Gastrocnemius medialis (tissue), 4 donors: ENCODE data around the gene SH2D5.
"Not testable (repeated sequence)": the region's sequence is repeated elsewhere in the genome, so short reads cannot be mapped to it uniquely, and the experiment has no call there.

Experiments used
- POLR2A ChIP-seq, 2 donors: fragments of 450-650 bp; IDR thresholded peaks; one replicate each; pipeline ENCODE4 v1.6.1; 2017; ENCODE audit warnings: antibody characterized with exemption in 2 of 2, mild to moderate bottlenecking in 2 of 2, moderate library complexity in 2 of 2
- TF ChIP-seq, protein P1 (sequence below), 5 experiments: fragments of 450-650 bp in 3 of 5; fragments of 200-600 bp in 2 of 5; sonication (generic) in 2 of 5; IDR thresholded peaks in 4 of 5; conservative IDR thresholded peaks in 1 of 5; 1 replicate in 4 of 5; 2 replicates in 1 of 5; pipeline ENCODE4 v1.5.1; 2016 to 2019; ENCODE audit warnings: antibody characterized with exemption in 5 of 5, mild to moderate bottlenecking in 3 of 5, moderate library complexity in 3 of 5

DNA sequence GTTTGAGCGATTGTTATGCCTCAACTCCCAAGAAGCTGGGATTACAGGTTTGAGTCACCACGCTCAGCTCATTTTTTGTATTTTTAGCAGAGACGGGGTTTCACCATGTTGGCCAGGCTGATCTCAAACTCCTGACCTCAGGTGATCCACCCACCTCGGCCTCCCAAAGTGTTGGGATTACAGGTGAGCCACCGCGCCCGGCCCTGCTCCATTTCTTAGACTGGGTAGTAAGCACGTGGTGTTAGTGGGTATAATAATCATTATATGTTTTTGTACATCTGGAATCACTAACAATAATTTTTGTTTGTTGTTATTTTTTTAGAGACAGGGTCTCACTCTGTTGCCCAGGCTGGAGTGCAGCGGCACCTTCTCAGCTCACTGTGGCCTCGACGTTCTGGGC, 58.9 kb downstream of the SH2D5 start:
- TF ChIP-seq, protein P1, sequence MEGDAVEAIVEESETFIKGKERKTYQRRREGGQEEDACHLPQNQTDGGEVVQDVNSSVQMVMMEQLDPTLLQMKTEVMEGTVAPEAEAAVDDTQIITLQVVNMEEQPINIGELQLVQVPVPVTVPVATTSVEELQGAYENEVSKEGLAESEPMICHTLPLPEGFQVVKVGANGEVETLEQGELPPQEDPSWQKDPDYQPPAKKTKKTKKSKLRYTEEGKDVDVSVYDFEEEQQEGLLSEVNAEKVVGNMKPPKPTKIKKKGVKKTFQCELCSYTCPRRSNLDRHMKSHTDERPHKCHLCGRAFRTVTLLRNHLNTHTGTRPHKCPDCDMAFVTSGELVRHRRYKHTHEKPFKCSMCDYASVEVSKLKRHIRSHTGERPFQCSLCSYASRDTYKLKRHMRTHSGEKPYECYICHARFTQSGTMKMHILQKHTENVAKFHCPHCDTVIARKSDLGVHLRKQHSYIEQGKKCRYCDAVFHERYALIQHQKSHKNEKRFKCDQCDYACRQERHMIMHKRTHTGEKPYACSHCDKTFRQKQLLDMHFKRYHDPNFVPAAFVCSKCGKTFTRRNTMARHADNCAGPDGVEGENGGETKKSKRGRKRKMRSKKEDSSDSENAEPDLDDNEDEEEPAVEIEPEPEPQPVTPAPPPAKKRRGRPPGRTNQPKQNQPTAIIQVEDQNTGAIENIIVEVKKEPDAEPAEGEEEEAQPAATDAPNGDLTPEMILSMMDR (IDR thresholded peaks at IDR 0.05 in 4 of 5, conservative IDR thresholded peaks at IDR 0.05 in 1 of 5), result not testable (repeated sequence)
- not testable (repeated sequence) for TF ChIP-seq POLR2A (IDR thresholded peaks at IDR 0.05)
